ENCODE results near the gene TRIM29.

- TF ChIP-seq CTCF (conservative IDR thresholded peaks at IDR 0.05; ENCODE audit: low read depth, low read length) (no peak), BHLHE40 (IDR thresholded peaks at IDR 0.05; ENCODE audit: low read depth, low read length) (no peak), USF2 (IDR thresholded peaks at IDR 0.05; ENCODE audit: low read depth, low read length) (no peak), CEBPB (IDR thresholded peaks at IDR 0.05; ENCODE audit: low read depth, low read length) (no peak), POLR2A (IDR thresholded peaks at IDR 0.05; ENCODE audit: low read depth, low read length) (no peak)
Observed at GRCh38 chr11:120102050-120102863, 35.7 kb downstream of the TRIM29 start.

Data from IMR-90 (cell line).